GM19351 (cell line): ENCODE results near the gene ATG5.

Experiments used
- ATAC-seq: cut with Tn5 transposase; IDR thresholded peaks from one replicate; pipeline ENCODE4 v1.9.1; 2021; ENCODE audit warnings: mild to moderate bottlenecking, moderate library complexity; ENCODE audit not compliant: unreplicated experiment

ATG5 gene

GRCh38 chr6:106134906-106135634 is 190.5 kb downstream of the ATG5 start:
- no peak for ATAC-seq
